T-helper 1 cell treated with Interleukin-12 subunit alpha and Interleukin-12 subunit beta and Interleukin-4 antibody, amounts not matched to agents 30 ng/mL and 1 ng/mL, for 36 hours (primary cell): ENCODE data around the gene RABL3. TPM values are rescaled to one million over a fixed set of nuclear protein-coding genes. Genes with fewer than 3 reads are reported as not detected.
"Not testable (repeated sequence)": the region's sequence is repeated elsewhere in the genome, so short reads cannot be mapped to it uniquely, and the experiment has no call there.

Source experiments
- intact Hi-C: fragments of 100-400 bp; cut with micrococcal nuclease; formaldehyde crosslinking; loops from one replicate; pipeline ENCODE4 v1.15.1; 2024
- total RNA-seq: library from RNA; stranded (reverse); gene quantifications from 2 replicates; pipeline ENCODE4 v1.2.3, GENCODE V29; 2022

RABL3 gene, protein sequence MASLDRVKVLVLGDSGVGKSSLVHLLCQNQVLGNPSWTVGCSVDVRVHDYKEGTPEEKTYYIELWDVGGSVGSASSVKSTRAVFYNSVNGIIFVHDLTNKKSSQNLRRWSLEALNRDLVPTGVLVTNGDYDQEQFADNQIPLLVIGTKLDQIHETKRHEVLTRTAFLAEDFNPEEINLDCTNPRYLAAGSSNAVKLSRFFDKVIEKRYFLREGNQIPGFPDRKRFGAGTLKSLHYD
- 18.2 and 23.5 TPM in 2 replicates for total RNA-seq

DNA sequence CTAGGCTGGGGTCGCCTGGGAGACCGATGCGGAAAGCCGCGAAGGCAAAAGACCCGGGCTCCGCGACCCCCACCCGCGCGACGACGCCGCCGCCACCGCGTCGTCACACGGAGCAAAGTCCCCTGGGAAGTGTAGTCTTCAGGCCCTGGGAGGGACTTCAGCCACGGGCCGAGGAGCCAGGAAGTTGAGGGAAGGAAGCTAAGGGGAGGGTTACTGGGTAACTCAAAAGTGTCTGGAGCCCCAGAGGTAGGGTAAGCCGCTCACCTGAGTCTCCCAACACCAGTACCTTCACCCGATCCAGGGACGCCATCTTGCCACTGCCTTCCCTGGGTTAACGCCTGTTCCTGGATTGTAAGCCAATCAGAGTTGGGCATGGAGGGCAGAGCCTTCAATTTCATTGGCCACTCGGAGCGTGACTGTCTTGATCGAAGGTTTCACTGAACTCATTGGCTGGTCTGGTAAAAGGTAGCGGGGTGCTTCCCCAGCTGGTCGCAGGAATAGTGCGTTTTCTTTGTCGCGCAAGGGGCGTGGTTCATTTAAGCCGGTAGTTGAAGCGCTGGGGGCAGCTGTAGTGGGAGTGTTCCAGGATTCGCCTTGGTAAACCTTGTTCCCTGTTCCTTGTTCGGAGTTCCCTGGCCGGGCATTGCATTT, at the start of gene RABL3, which contains the start of gene GTF2E1:
RABL3 (minus strand) TSS at position 319 of the 651 bp plus-strand sequence; CDS start at position 310, 9 bp downstream.
GTF2E1 (plus strand) TSS at position 547 of the 651 bp plus-strand sequence. CDS start 7,809 bp downstream, outside the sequence.
- intact Hi-C loops = loop anchor here (1.0 to 10.0 kb wide), 18 partner anchors 23 to 1642 kb away; partner anchors contain the start of genes COX17, EAF2, FAM162A and GOLGB1

GRCh38 chr3:120791913-120792312, 49.6 kb upstream of the RABL3 start:
- intact Hi-C loops = no loop called here

- intact Hi-C loops = no loop called here
Measured at GRCh38 chr3:120791010-120791409, 48.7 kb upstream of the RABL3 start.

GRCh38 chr3:120785832-120786231, 43.5 kb upstream of the RABL3 start:
- intact Hi-C loops = not testable (repeated sequence)

DNA sequence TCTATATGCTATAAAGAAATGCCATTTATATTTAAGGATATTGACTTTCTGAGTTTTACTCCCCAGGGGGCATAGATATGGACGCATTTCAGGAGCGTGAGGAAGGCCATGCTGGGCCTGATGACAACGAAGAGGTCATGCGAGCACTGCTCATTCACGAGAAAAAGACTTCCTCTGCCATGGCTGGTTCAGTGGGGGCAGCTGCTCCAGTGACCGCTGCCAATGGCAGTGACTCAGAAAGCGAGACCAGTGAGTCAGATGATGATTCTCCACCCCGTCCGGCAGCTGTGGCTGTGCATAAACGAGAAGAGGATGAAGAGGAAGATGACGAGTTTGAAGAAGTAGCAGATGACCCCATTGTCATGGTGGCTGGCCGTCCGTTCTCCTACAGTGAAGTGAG, 38.7 kb upstream of the RABL3 start:
- intact Hi-C loops = no loop called here

DNA sequence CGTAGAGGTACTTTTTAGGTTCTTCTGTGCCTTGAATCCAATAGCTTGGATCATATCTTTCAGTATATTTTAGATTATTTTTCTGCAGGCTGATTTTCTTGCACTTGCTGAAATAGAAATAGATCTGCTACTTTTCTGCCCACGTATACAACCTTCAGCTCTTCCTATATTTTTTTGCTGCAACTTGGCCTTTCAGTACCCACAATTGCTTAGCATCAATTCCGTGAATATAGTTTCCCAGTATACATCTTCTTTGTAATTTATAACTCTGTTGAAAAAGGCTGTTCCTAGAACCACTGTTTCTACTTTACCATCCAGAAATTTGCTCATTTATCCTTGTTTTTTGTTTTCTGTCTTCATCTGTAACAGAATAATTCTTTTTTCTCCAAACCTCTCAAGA, 36.5 kb upstream of the RABL3 start:
- intact Hi-C loops = no loop called here

GRCh38 chr3:120775411-120775810, 33.1 kb upstream of the RABL3 start:
- intact Hi-C loops = loop anchor here (2.0 kb wide), 1 partner anchor 19 kb away; no protein-coding TSS in a partner anchor

- intact Hi-C loops = loop anchor here (1.0 to 2.0 kb wide), 3 partner anchors 10 to 31 kb away; partner anchors contain the start of genes GTF2E1 and RABL3
Measured at GRCh38 chr3:120773932-120774331, 31.6 kb upstream of the RABL3 start.

- intact Hi-C loops = loop anchor here (2.0 kb wide), 1 partner anchor 29 kb away; the partner anchor contains the start of genes GTF2E1 and RABL3
Measured at GRCh38 chr3:120772081-120772480, 29.8 kb upstream of the RABL3 start.

- intact Hi-C loops = no loop called here
Measured at GRCh38 chr3:120770891-120771290, 28.6 kb upstream of the RABL3 start.

GRCh38 chr3:120769436-120769835, 27.1 kb upstream of the RABL3 start:
- intact Hi-C loops = no loop called here

DNA sequence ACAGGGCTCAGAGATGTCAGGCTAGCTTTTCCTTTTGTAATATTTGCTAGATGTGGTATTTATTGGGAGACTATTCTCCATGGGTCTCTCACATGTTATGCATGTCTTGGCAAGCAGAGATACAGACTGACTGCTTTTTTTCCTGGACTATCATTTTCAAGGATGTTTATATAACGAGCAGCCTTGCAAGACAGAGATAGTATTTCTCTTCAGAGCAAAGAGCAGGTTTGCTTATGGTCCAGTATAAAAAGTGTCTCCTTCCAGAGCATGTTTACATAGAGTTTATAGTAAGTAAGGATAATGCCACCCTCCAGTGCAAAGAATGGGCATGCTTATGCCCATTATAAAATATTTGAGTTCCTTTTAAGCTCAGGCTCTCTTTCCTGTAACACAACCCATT, 24.8 kb upstream of the RABL3 start:
- intact Hi-C loops = no loop called here

- intact Hi-C loops = no loop called here
Measured at GRCh38 chr3:120766576-120766975, 24.3 kb upstream of the RABL3 start.

DNA sequence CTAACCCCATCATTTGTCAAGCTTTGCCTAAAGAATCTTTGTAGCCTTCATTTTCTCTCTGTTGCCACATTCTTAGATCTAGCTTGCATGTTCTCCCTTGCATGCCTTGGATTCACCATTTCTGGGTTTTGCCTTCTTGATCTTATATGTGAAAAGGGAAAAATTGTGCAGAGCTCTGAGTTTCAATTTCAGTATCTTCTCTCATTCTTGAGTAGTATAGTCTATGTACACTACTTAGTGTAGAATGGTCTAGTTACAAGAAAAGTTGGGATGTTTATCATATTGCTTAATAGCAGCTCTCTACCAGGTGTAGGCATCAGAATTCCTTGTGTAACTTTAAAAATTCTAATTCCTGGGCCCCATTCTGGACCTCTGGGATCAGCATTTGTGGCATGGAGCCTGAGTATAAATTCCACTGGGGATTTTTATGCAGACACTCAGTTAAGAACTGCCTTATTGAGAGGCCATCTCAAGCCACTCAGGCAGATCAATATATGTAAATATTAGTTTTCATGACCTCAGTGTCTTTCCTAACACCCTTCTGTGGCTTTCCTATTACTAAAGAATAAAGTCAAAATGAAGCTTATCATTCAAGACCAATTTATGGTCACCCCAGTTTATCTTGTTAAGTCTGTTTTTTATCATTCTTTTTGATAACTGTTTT, 23.6 kb upstream of the RABL3 start:
- intact Hi-C loops = no loop called here

DNA sequence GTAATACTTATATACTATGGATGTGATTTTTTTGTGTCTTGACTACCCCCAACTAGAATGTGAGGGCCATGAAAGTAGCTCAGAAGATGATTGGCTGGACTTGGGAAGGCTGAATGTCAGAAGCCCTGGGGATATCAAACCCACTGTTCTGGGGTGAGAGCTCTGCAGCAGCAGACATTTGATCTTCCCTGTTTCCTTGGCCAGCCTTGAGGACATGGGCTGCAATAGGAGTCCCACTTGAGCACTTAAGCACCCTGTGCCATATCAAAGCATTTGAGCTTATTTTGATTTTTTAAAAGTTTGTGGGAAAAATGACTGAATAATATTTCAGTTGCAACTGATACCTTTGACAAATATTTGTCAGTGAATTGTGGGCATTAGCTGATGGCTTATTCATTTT, 21.9 kb upstream of the RABL3 start:
- intact Hi-C loops = loop anchor here (1.0 kb wide), 1 partner anchor 9 kb away; no protein-coding TSS in a partner anchor

DNA sequence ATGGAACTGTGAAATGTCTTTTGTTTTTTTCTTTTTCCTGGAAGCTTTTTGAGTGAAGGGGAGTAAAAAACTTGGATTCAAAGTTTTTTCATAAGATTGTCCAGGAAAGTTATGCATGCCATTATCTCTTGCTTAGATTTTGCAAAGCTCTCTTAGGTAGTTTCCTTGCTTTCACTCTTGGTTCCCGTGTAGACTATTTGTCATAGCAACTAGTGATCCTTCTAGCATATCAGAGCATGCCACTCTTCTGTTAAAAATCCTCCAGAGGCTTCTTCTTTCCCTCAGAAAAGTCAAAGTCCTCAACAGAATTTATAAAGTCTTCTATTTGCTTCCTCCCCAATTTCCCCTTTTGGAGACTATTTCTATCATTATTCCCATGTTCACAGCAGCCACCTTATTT, 21.3 kb upstream of the RABL3 start:
- intact Hi-C loops = no loop called here

- intact Hi-C loops = no loop called here
Measured at GRCh38 chr3:120762615-120763014, 20.3 kb upstream of the RABL3 start.

DNA sequence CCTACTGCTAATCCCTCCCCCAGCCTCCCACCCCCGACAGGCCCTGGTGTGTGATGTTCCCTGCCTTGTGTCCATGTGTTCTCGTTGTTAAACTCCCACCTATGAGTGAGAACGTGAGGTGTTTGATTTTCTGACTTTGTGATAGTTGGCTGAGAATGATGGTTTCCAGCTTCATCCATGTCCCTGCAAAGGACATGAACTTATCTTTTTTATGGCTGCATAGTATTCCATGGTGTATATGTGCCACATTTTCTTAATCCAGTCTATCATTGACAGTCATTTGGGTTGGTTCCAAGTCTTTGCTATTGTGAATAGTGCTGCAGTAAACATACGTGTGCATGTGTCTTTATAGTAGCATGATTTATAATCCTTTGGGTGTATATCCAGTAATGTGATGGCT, 16.2 kb upstream of the RABL3 start:
- intact Hi-C loops = not testable (repeated sequence)

- intact Hi-C loops = no loop called here
Measured at GRCh38 chr3:120756061-120756460, 13.7 kb upstream of the RABL3 start.

DNA sequence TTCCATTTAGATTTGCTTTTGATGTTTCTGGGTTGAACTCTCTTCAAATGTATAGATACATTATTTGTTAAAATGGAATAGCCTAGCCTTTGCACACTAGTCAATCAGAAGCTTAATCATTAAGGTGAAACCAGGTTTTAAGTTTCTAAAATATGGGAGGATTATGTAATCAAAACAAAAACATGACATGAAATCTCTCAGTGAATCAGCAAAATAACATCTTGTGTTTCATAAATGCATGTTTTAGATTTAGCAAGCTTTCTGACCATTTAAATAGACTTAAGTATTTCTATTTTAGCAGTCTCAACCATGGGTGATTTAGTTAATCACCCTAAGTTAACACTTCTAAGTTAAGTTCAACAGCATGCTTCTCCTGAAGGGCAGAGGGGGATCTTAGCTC, 11.5 kb upstream of the RABL3 start:
- intact Hi-C loops = no loop called here

DNA sequence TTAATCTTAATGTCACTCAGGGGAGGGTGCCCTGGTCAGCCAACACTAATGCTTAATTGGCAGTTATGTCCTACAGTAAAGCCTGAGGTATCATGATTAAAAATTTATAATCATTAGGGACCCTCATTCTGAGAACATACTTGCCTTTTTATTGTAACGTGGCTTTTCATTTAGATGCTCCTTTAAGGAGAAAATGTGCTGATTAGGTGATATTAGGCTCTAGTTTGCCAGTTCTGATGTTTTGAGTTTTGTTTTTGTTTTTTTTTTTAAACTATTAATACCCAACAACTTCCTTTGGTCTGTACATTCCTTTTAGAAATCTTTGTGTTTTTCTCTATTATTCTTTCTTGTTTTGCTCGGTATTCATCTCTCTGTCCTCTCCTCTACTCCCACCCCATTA, 10.5 kb upstream of the RABL3 start:
- intact Hi-C loops = no loop called here

- intact Hi-C loops = no loop called here
Measured at GRCh38 chr3:120752230-120752629, 9.9 kb upstream of the RABL3 start.
